Activated CD4-positive, alpha-beta T cell treated with anti-CD3 and anti-CD28 coated beads, Interleukin-2, amount 50 U/mL, for 48 hours (primary cell): ENCODE data around the gene TRDN.
"Not testable (repeated sequence)": the region's sequence is repeated elsewhere in the genome, so short reads cannot be mapped to it uniquely, and the experiment has no call there.

ENCODE experiments used
- DNase-seq, 2 experiments: peaks; one replicate each; pipeline ENCODE4 v3.0.0-alpha.2; 2020

Gene TRDN

GRCh38 chr6:123632641-123633040 lies 4.1 kb downstream of the TRDN start:
- DNase-seq = no peak

DNA sequence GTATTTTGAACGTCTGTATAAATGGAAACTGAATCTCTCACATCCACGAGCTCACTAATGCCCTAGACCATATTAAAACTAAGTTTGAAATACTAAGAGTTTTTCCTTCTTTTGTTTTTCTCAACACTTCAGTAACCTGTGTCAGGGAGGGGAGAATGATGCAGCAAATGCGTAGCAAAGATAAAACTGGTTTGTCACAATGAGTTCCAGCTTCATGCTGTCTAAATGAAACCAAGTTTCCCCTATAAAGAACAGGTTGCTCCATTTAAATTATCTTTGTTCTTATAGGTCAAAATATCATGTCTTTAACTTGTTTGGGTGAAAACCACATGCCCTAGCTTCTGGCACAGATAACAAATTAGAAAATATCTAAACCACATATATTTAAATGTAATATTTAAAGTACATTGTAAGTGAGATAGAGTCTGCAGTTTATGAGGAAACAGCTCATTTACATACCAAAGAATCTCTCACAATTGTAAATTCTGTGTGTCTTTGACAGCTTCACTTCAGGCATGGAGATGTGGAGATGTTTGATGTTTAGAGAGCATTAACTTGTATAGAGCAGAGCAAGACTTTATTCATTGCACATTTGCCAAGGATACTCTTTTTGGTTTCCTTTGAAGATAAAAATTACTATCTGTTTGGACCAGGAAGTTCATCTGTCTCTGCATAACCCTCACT lies 7.3 kb downstream of the TRDN start:
- DNase-seq = no peak

- no peak for DNase-seq
Measured at GRCh38 chr6:123625696-123626095, 11.1 kb downstream of the TRDN start.

DNA sequence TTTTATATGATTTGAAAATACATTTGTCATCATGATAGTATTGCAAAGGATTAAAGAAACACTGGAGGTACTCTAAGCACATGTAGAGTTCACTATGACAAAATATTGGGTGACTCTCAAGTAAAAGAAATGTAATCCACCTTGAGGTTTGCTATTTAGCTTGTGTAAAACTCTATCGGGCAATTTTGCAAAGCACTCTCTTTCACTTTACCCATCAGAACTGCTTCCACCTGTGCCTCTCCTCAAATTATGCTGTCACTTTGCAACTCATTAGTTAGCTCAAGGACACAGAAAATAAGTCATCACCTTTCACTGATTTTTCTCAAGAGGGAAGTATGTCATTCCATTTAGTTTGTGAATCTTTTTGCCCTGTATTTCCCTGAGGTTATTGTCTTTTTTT lies 14.0 kb downstream of the TRDN start:
- no peak for DNase-seq

GRCh38 chr6:123619156-123619555 lies 17.6 kb downstream of the TRDN start:
- DNase-seq = no peak

- no peak for DNase-seq
Measured at GRCh38 chr6:123616942-123617341, 19.8 kb downstream of the TRDN start.

DNA sequence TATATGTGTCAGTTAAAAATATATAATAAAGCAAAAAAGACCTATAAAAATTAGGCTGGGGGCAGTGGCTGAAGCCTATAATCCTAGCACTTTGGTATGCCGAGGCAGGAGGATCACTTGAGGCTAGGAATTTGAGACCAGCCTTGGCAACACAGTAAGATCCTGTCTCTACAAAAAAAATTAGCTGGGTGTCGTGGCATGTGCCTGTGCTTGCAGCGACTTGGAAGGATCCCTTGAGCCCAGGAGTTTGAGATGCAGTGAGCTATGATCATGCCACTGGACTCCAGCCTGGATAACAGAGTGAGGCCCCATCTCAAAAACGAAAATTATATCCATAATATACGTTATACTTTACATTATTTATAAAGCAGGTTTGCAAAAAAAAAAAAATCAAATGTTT lies 20.7 kb downstream of the TRDN start:
- DNase-seq = no peak

DNA sequence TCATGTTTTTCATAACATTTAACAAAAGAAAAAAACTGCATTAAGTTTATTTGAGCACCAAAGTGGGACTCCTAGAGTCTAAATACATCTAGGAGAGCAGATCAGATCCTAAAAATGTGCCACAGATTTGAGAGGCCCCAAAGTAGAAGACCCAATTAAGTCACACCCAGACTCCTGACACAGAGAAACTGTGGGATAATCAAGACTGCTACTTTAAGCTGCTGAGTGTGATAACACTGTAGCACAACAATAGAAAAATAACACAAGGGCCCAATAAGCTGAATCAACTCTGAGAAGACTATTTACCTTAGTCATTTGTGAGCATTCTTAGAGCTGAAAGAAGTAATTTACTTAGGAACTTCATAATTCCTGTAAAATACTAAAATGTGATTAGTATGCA lies 26.0 kb downstream of the TRDN start:
- DNase-seq = no peak

DNA sequence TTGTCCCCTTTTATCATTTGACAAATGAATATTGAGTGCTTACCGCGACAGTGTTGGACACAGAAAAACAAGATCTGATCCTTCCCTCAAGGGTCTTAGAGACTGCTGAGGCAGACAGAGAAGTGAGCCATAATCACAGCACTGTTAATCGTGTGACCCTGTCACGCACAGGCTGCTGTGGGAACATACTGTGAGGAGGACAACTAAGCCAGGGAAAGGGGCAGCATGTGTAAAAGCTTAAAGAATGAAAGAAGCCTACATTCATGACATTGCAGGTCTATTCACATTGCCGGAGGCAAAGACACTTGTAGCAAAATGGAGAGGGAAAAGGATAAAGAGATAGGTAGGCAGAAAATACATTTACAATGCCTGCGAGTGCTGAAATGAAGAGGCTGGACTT lies 32.7 kb downstream of the TRDN start:
- DNase-seq = no peak

GRCh38 chr6:123598011-123598410 lies 38.7 kb downstream of the TRDN start:
- DNase-seq = no peak

DNA sequence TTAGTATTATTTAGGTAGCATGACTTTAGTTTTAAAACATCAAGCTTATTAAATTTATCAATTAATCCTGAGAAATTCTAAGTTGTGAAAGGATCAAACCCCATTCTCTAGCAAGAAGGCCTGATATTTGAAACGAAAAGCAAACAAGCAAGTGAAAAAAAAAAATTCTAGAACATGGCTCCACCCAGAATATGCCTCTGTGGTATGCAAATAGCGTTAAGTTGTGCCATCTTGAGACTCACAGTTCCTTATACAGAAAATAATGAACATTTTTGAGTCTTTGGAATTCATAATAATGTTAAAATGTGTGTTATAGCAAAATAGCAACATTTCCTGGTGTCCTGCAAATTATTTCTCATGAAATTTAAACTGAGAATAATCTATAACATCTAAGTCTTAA lies 42.0 kb downstream of the TRDN start:
- no peak for DNase-seq

- no peak for DNase-seq
Measured at GRCh38 chr6:123592426-123592825, 44.3 kb downstream of the TRDN start.

- no peak for DNase-seq
Measured at GRCh38 chr6:123589973-123590372, 46.8 kb downstream of the TRDN start.

GRCh38 chr6:123589317-123589716 lies 47.4 kb downstream of the TRDN start:
- DNase-seq = no peak

GRCh38 chr6:123588546-123588895 lies 48.2 kb downstream of the TRDN start:
- no peak for DNase-seq

- no peak for DNase-seq
Measured at GRCh38 chr6:123587838-123588545, 48.8 kb downstream of the TRDN start.

GRCh38 chr6:123587407-123587806 lies 49.3 kb downstream of the TRDN start:
- not testable (repeated sequence) for DNase-seq

DNA sequence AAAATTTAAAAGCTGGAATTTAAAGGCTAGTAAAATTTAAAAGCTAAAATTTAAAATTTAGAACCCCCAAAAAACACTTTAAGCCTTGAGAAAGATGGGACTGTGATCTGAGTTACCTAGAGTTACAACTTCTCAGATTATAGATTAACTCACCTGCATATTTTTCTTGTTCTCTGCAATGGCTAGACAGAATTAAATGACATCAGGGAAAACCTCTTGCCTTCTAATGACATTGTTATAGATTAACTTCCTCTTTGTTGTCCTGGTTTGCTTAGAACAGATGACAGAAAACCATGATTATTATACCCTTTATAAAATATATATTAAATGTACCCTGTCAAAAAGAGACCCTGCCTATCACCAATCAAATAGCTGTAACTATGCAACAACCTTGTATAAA lies 56.4 kb downstream of the TRDN start:
- DNase-seq = no peak

- DNase-seq = no peak
Measured at GRCh38 chr6:123575188-123575587, 61.6 kb downstream of the TRDN start.

GRCh38 chr6:123570813-123571684 lies 65.7 kb downstream of the TRDN start:
- DNase-seq = no peak

DNA sequence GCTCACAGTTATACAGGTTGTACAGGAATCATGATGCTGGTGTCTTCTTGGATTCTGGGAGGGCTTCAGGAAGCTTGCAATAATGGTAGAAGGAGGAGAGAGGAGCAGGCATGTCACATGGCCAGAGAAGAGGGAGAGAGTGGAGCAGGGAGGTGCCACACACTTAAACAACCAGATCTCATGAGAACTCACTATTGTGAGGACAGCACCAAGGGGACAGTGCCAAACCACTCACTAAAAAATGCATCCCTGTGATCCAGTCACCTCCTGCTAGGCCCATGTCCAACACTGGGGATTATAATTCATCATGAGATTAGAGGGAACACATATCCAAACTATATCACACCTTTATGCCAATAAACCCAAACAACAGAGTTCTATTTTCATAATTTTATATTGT lies 67.2 kb downstream of the TRDN start:
- no peak for DNase-seq

DNA sequence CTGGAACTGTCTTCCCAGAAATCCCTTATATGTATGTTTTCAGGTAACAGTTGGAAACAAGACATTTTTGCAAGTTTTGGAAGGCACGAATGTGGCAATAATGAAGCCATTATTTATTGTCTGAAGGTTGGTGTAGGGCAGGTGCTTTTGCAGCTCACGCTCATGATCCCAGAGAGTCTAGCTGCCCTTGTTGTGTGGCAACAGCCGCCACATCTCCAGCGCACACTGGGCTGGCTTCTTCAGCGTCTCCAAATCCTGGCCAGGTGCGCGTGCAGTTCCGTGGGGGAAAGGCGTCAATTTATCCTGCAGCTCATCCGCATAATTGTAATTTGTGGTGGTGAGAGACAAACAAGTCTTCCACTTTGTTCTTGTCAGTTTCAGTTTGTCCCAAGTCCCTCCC lies 71.2 kb downstream of the TRDN start:
- no peak for DNase-seq

DNA sequence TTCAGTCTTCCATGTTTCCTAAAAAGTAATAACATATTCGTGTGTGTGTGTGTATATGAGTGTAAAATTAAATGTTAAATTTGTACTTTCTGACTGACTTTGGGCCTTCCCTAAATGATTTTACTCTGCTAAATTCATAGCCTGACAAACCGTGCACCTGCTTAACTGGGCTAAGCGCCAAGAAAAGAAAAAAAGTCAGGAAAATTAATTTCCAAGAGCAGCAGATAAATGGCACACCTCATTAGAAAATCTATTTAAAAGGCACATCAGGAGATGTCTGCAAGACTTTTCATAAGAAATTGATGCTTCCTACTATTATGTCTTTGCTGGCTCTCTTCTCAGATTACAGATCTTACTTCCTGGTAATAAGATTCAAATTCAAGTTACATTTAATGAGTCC lies 72.4 kb downstream of the TRDN start:
- DNase-seq = no peak

- no peak for DNase-seq
Measured at GRCh38 chr6:123562677-123563076, 74.1 kb downstream of the TRDN start.
